Forelimb muscle (tissue), 1 donor: ENCODE data around the gene NOL4L. TPM values are rescaled to one million over a fixed set of nuclear protein-coding genes. Genes with fewer than 3 reads are reported as not detected.

Source experiments
- DNase-seq: peaks from one replicate; pipeline ENCODE4 v3.0.0-alpha.2; 2013; ENCODE audit warnings: low read depth
- polyA plus RNA-seq: library from polyadenylated mRNA; unstranded; fragments of 120-200 nt; gene quantifications from one replicate; pipeline ENCODE4 v1.2.1, GENCODE V29; 2013; ENCODE audit not compliant: insufficient read length

Gene NOL4L
- polyA plus RNA-seq, 1 donor = 14.8 TPM

DNA sequence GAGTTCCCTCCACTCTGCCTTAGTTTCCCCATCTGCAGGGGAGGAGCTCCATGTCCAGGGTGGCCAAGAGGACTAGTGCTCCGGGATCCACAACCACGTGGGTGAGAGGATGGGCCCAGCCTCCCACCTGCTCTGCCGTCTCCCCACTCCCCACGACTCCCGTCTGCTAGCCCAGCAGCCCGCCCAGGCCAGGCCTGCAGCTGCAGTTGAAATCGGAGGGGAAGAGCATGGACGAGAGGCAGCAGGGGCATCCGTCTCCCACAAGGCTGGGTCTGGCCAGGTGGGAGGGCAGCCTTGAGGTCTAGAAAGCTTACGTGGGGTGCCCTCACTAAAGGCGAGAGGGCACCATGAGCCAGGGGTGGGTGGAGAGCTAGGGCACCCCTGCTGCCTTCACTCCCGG, 8.6 kb downstream of the NOL4L start:
- DNase-seq = no peak

DNA sequence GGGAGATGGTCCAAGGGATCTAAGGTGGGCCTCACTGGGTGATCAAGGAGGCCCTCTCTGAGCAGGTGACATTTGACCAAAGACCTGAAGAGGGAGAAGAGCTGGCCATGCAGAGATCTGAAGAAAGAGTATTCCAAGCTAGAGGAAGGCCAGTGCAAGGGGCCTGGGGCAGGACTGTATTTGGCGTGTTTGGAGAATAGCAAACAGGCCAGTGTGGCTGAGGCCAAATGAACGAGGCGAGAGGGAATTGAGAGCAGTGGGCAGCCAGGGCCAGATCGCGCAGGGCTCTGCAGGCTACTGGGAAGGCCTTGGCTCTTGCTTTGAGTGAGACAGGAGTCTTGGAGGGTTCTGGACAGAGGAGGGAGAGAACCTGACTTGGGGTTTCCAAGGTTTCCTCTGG, 9.3 kb downstream of the NOL4L start:
- no peak for DNase-seq

DNA sequence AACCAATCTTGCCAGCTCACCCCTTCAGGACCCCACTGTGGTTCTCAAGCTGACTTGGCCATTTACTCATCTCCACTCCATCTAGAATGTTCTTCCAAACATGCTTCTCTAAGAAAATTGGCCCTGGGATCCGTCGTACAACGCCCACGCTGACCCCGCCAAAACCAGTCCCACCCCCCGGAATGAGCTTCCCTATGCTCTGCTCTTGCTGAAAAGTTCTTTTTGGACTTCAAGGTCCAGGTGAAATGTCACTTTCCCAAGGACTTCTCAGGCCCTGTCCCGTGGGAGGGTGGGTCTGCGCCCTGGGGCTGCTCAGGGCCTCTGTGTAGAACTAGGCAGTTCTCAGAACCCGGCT, 9.9 kb downstream of the NOL4L start:
- no peak for DNase-seq

DNA sequence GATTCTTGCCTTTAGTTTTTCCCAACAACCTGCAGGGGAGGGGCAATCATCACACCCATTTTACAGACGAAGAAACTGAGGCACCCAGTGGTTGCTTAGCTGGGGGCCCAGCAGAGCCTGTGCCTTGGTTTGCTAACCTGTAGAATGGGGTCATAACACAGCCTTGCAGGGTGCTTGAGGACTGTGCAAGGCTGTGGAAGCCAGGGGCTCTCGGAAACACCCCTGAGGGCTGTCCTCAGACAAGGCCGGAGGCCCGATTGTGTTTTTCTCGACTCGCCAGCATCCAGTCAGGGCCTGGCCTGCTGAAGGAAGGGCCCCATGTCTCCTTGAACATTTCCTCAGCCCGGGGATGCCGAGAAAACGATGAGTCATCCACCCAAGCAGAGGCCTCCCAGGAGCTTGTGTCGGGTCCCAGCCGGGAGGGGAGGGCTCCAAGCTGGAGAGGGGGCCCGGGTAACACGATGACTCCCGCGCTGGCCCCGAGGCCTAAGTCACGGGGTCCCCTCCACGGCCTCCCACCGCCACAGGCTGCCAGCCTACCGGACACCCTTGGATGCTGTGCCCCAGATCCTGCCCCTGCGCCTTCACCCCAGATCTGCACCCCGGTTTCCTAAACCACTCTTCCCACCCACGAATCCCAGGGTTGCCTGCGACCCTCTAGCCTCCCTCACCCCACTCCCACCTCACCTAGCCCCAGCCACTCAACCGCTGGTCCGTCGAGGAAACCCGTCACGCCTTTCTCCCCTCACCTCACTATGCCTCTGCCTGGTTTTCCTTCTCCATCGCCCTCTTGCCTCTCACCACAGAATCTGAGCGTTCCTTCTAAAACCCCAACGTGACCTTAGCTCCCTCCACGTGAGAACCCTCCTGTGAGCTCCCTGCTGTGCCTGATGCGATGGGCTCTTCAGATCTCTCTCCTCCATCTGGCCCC, 10.6 kb downstream of the NOL4L start:
- no peak for DNase-seq

DNA sequence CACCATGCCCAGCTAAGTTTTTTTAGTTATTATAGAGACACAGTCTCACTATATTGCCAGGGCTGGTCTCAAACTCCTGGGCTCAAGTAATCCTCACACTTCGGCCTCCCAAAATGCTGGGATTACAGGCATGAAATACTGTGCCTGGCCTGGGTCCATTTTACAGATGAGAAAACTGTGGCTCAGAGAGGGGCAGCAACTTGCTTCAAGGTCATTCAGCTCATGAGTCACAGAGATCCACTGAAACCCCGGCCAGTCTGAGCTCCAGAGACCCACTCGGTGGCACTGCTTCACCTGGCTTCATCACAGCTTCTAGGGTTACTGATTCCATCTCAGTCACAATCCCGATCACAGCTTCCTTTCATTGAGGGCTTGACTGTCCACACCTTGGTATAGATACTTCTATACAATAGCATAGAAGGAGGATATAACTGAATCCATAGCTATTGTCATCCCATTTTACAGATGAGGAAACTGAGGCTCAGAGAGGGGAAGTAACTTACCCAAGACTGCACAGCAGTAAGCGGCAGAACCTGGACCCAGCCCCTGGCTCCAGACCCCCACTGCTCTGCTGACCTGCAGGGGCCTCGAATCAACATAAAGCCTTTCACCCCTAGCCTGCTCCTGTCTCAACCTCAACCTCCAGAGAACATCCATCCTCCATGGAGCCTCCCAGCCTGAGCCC, 11.8 kb downstream of the NOL4L start:
- no peak for DNase-seq

DNA sequence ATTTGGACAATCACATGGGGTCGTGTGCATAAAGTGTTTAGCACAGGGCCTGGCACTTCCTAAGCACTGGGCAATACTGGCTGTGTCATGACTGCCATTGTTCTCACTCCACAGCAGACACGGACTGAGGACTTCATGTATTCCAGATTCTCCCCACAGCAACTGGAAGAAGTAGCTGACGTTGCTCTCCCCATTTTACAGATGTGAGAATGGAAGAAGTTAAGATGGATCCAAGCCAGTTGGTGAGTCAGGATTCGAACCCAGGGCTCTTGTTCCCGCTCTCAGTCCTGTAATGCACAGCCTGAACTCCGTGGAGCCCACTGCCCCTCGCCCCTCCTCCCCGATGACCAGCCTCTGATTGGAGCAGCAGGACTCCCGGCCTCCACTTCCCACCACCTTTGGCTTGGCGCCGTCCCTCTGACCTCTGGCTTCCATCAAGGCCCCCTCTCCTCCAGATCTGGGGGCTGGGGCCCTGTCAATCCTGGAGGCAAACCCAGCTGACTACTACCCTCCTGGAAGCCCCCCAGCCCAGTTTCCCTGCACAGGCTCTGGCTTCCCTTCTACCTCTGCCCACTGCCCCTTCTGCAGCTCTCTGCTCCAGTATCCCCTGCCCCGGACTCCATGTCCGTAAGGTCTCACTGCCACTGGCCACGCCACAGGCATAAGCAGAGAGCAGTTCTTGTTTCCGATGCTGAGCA, 12.7 kb downstream of the NOL4L start:
- DNase-seq = no peak

DNA sequence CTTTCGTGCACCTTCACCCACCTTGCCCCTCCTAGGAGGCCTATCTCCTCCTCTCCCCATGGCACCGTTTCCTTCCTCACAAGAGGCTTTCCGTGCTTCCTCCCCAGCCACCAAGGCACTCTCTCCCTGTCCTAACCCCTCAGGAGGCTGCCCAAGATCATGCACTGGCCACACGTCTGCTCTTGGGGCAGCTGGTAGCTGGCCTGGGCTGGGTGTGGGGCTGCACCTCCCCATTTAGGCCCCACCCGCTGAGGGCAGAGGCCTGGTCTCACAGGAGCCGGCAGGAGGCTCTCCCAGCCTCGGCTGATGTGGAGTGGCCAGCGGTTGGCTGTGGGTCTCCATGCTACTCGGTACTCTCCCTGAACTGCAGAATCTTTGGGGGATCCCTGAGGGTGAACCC, 13.6 kb downstream of the NOL4L start:
- DNase-seq = no peak

DNA sequence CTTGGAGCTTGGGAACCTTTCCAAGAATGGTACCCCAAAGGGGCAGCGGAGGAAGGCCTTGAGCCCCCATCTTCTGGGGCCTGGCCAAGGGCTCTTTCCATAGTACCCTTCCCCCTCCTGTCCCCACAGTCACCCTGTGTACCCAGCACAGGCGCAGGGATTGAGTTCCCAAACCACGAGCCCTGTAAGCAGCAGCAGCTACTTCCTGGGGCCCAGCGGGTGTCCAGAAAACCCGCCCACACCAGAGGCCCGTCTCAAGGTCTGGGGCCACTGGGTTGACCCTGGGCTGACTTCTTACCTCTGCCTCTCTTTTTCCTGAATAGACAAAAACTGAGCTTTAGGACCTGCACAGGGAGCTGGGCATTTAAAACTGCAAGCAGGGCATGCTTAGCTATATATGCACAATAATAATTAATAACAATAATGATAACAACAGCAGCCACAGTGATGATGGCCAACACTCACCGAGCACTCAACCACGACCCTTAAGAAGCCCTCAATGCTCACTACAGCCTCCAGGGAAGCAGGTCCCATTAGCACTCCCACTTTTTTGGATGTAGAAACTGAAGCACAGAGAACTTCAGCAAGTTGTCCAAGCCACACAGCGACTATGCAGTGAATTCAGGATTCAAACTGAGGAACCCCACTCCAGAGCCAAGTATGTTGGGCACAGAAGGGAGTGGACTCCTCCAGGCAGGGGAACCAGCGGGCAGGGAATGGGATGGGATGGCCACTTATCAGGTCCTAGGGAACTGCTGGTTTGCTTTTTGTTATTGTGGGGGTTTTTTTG, 14.5 kb downstream of the NOL4L start:
- no peak for DNase-seq

DNA sequence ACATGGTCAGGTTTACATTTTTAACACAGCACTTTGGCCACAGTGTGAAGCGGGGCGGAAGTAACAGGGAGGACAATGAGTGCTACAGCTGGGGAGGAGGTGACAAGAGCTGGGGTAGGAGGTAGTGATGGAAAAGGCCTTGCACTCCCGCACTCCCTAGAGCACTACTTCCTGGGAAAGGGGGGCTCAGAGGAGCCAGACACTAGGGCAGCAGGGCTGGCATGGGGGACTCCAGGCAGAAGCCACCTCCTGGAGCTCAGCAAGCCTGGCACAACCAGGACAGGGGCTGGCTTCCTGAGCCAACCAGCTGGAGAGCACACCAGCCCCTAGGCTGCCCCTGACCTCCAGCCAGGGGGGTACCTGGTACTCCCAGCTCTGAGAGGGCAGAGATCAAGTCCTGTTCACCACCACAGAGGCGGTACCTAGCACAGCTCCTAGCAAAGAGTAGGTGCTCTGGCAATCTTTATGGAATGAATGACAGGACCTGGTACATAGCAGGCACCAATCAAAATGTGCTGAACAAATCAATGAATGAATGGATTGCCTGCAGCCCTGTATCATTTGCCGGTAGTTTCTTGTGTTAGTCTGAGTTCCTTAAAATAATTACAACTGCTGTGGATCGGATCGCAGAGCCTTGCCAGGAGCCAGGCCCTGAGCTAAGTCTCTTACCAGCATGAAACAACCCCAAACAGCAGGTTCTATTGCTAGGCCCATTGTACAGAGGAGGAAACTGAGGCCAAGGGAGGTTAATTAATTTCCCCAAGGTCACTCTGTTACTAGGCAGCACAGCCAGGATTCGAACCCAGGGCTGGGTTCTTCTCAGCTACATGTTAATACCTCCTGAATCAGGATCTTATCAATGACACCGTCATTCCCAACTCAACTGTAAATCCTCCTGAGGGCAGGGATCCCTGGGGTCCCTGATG, 15.5 kb downstream of the NOL4L start:
- DNase-seq = no peak

DNA sequence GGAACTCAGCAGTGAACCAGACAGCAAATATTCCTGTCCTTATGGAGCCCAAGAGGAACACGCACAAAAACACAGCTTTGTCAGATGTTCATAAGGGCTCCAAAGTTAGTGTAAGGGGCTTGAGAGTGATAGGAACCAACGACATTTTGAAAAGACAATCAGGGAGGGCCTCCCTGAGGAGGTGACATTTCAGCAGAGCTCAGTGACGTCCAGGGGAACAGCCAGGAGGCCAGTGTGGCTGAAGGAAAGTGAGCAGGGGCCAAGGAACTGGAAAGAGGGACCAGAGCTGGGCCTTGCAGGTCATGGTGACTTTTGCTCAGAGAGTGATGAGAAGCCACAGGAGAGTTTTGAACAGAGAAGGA, 16.1 kb downstream of the NOL4L start:
- DNase-seq = no peak

DNA sequence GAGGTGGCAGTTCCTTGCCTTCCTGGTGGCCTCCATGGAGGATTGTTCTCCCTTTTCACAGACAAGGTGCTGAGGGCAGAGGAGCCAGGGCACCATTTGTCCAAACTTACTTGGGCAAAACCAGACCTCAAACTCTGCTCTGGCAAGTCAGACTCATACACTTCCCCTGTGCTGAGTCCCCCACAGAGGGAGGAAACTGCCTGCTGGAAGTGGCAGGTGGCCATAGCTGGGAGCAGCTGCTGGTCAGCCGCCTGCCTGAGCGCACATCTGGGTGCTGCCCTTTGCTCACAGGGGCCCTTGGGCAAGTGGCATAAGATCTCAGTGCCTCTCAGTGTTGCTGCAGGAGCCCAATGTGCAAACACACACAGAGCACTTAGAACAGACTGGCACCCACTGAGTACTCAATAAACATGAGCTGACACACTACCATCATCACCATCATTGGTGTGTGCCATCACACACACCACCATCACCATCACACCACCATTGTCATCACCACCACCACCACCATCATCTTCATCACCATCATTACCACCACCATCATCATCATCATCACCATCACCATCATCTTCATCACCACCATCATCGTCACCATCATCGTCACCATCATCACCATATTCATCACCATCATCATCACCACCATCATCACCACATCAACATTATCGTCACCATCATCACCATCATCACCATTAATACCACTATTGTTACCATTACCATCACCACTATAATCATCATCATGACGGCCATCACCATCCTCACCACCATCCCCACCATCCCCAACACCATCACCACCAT, 17.6 kb downstream of the NOL4L start:
- DNase-seq = no peak

DNA sequence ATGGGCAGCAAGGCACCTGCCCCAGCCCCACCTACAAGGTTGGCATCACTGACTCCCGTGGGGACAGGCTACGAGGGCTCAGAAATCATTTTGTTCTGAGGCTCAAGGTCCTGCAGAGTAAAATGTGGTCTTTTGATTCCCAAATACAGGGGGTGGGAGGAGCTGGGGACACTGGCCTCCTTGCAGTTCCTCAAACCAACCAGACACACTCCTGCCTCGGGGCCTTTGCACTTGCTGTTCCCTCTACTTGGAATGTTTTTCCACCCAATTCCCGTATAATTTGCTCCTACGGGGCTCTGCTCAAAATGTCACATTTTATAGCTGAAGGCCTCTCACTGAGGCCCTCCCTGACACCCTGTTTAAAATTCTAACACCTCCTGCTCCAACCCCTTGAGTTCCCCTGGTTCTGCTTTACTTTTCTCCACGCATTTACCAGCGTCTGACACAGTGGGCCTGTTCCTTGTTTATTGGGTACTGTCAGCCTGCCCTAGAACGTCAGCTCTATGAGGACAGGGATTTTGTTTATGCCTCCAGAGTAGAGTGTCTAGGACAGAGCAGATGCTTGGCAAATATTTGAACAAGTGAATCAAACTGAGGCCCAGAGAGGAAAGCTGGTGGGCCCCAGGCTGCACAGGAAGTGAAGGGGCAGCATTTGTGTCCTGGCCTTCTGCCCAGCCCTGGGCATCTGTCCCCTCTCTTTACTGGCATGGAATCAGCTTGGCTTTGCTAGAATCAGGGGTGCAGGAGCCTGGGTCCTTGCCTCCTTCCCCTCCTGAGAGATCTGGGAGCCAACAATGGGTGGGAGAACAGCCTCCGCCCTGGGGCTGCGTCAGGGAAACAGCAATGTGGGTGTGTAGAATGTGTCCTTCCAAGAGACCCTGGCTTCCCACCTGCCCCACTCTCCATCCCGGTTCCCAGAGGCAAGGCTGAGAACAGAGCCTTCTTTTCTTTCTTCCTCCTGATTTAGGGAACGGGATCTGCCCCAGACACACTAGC, 18.5 kb downstream of the NOL4L start:
- DNase-seq = no peak

DNA sequence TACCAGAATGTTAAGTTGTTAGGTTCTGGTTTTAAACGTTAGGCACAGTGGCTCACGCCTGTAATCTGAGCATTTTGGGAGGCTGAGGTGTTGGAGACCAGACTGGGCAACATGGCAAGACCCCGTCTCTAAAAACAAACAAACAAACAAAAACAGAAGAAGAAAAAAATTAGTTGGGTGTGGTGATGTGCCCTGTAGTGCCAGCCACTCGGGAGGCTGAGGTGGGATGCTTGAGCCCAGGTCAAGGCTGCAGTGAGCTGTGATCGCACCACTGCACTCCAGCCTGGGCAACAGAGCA, 19.4 kb downstream of the NOL4L start:
- DNase-seq = no peak

DNA sequence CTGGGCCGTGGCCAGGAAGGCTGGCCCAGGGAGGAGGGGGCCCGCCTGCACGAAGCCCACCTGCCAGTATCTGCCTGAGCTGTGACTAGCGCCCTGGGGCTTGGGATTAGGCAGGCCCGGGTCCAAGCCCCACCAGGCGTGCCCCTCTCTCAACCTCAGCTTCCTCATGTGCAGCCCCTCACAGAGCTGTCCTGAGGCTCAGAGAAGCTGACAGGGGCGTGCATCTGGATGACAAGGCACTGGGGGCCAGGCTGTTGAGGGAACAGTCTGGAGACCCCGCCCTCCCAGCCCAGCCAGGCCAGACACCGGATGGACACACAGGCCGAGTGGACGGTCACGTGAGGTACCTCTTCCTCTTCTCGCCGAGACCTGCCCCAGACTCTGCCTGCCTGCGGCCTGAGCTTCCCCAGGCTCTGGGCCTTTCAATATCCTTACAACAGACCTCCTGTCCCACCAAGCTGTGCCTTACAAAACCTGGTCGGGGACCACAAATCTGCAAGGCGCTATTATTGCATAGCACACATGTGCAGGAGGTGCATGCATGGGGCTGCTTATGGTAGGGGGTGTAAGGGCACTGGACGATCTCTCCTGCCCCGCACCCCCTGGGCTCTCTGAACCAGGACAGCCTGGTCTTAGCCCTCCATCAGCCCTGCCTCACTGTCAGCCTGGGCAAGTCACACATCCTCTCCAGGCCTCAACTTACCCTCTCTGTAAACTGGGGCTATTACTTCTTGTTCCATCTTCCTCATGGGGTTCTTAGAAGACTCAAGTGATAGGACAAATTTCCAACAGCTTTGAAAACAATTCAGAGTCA, 20.0 kb downstream of the NOL4L start:
- no peak for DNase-seq

DNA sequence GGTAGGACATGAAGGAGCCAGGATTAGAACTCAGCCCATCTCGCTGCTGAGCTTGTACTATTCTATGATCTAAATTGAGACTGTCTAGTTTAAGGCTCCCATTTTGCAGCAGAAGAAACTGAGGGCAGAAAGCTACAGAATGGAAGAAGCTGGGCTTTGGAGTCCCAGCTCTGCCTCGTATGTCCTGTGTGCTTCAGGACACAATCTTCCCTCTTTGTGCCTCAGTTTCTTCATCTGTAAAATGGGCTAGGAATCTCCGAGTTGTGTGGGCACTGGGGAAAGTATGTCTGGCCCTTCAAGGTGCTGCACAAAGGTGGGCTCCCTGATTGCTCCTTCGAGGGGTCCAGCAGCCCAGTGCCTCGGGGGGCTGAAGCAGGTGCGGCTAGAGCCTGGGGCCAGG, 20.7 kb downstream of the NOL4L start:
- DNase-seq = no peak

DNA sequence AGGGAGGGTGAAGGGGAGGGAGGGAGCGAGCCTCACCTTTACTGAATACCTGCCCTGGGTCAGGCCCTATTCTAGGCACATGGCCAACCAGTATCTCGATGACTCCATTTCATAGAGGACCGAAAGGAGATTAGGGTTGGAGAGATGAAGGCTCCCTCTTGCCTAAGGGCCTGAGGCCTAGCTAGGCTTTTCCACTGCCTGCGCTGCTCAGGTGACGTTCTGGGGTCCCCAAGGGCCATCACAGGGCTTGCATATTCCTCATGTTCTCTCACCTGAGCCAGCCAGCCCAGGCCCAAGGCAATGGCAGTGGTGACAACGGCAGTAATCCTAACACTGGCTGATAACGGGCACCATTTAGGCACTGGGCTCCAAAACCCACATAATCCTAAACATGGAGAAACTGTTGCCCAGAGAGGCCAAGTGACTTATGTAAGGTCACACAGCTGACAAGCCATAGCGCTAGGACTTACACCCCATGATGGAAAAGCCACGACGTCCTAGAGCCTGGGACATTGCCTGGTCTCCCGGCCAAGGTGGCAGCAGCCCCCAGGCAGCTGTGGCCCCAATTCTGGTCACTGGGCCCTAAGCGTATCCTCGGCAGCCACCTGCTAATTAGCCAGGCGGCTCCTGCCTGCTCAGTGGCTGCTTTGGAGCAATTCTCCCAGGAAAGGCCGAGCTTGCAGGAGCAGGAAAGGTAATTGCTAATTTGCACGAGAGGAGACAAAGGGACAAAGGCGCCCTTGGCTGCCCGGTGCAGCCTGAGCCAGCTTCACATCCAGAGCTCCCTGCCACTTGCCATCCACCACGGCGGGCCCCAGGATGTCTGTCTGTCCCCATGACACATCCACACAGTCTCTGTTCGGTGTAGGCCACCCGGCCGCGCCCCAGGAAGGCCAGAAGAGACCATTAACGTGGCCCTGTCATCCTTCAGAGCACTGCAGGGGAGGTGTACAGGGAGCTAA, 21.5 kb downstream of the NOL4L start:
- DNase-seq = no peak

DNA sequence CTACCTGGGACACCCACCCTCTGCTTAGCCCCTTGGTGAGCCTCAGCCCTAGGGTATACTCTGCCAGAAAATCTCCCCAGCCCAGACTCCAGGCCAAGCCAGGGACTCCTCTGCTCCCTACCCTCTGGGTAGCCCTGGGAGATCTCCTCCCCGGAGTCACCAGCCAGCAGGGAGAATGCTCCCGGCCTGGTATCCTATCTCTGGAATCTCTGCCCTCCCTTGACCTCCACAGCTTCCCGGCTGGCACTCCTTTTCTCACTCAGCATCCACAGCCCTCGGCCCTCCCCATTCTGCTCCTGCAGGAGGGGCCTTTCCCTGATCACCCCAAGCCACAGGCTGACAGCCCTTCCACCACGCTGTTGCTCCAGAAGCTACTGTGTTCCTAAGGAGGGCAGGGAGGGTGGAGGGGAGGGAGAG, 22.6 kb downstream of the NOL4L start:
- no peak for DNase-seq
